ENCODE measurements around the gene ZNF57. TPM values are rescaled to one million over a fixed set of nuclear protein-coding genes. Genes with fewer than 3 reads are reported as not detected.
A peak's percentile ranks its signal among the peaks of the same experiment; 100 is the strongest.
"Not testable (repeated sequence)": the region's sequence is repeated elsewhere in the genome, so short reads cannot be mapped to it uniquely, and the experiment has no call there.

ZNF57 gene
- 3.9 TPM for total RNA-seq
- long read RNA-seq, transcript ZNF57-201 (4 exons, 2,003 nt) = major isoform, 7 of 7 reads
- long read RNA-seq, partial matches to known transcripts = 0 of 7 reads
- long read RNA-seq, other reads (novel, unspliced or antisense) = 0 of 7 reads

- peak; percentile 100 for DNase-seq
- ATAC-seq = peak; percentile 99
- intact Hi-C loops (cut with micrococcal nuclease) = no loop called here
These were observed at the start of gene ZNF57 for GRCh38 chr19:2900296-2901252. Gene ZNF57 (plus strand): TSS chr19:2900928. CDS start chr19:2901046, 118 bp downstream.

- no peak for ATAC-seq
- no peak for DNase-seq
- intact Hi-C loops (cut with micrococcal nuclease) = no loop called here
These were observed 48.1 kb upstream of the ZNF57 start for GRCh38 chr19:2852598-2852997.

- ATAC-seq (no peak), DNase-seq (no peak)
- intact Hi-C loops (cut with micrococcal nuclease) = no loop called here
These were observed 47.6 kb upstream of the ZNF57 start for GRCh38 chr19:2853015-2853606.

GRCh38 chr19:2854849-2855248, 45.9 kb upstream of the ZNF57 start:
- ATAC-seq (no peak), DNase-seq (no peak)
- intact Hi-C loops (cut with micrococcal nuclease) = no loop called here

GRCh38 chr19:2856457-2857050, 44.2 kb upstream of the ZNF57 start:
- ATAC-seq = no peak
- intact Hi-C loops (cut with micrococcal nuclease) = no loop called here
- no peak for DNase-seq

- intact Hi-C loops (cut with micrococcal nuclease) = no loop called here
- no peak for DNase-seq
- ATAC-seq = no peak
These were observed 41.9 kb upstream of the ZNF57 start for GRCh38 chr19:2858864-2859263.

- DNase-seq (no peak), ATAC-seq (peak; percentile 28)
- intact Hi-C loops (cut with micrococcal nuclease) = no loop called here
These were observed 36.9 kb upstream of the ZNF57 start for GRCh38 chr19:2863816-2864215.

GRCh38 chr19:2865334-2866100, 35.2 kb upstream of the ZNF57 start:
- ATAC-seq (no peak), DNase-seq (no peak)
- intact Hi-C loops (cut with micrococcal nuclease) = no loop called here

- no peak for DNase-seq
- intact Hi-C loops (cut with micrococcal nuclease) = no loop called here
- ATAC-seq = no peak
These were observed 34.2 kb upstream of the ZNF57 start for GRCh38 chr19:2866495-2867024.

- ATAC-seq (peak; percentile 22), DNase-seq (no peak)
- intact Hi-C loops (cut with micrococcal nuclease) = no loop called here
These were observed 33.4 kb upstream of the ZNF57 start, which contains the start of gene ZNF556 for GRCh38 chr19:2867025-2867991. Gene ZNF556 (plus strand): TSS chr19:2867335. CDS start chr19:2867422, 87 bp downstream.

- no peak for DNase-seq
- no peak for ATAC-seq
- intact Hi-C loops (cut with micrococcal nuclease) = no loop called here
These were observed 31.1 kb upstream of the ZNF57 start for GRCh38 chr19:2869618-2870017.

GRCh38 chr19:2872175-2872574, 28.6 kb upstream of the ZNF57 start:
- intact Hi-C loops (cut with micrococcal nuclease); DNase-seq; ATAC-seq: not testable (repeated sequence)

- intact Hi-C loops (cut with micrococcal nuclease) = no loop called here
These were observed 23.1 kb upstream of the ZNF57 start for GRCh38 chr19:2877398-2878331.

GRCh38 chr19:2883686-2884439, 16.9 kb upstream of the ZNF57 start:
- ATAC-seq = no peak

More at GRCh38 chr19:2877398-2878331, 23.1 kb upstream of the ZNF57 start:
- no peak for DNase-seq
- no peak for ATAC-seq

GRCh38 chr19:2885736-2886135, 15.0 kb upstream of the ZNF57 start:
- DNase-seq (no peak), ATAC-seq (no peak)
- intact Hi-C loops (cut with micrococcal nuclease) = loop anchor here (5.0 kb wide), 1 partner anchor 277 kb away; no protein-coding TSS in a partner anchor

More at GRCh38 chr19:2883686-2884439, 16.9 kb upstream of the ZNF57 start:
- no peak for DNase-seq
- intact Hi-C loops (cut with micrococcal nuclease) = no loop called here
